K562 (cell line): Measurements from ENCODE around the gene GRIA3. TPM values are rescaled to one million over a fixed set of nuclear protein-coding genes. Genes with fewer than 3 reads are reported as not detected.

Experiments used
- ATAC-seq: fragments of 200-7000 bp; cut with Tn5 transposase; 3 replicates; pipeline ENCODE4 v1.9.1; 2020; ENCODE audit warnings: moderate library complexity
- BruUV-seq: library from RNA; stranded (reverse); fragments of 400-500 nt; replicated peaks from 2 replicates; lab custom pipeline; 2021; lab: Mats Ljungman, UMichigan
- CTCF ChIA-PET: fragments of 300-600 bp; formaldehyde crosslinking; extraction: SDS; loops from one replicate; lab custom pipeline; 2021; ENCODE audit warnings: low intra/inter-chr PET ratio; lab: Yijun Ruan, JAX
- POLR2A ChIA-PET: fragments of 300-600, 350-650 bp; sonication (Branson Sonifier 250); formaldehyde crosslinking; extraction: SDS; loops from one replicate; lab custom pipeline; 2021; ENCODE audit warnings: antibody characterized with exemption, inconsistent platforms; lab: Yijun Ruan, JAX
- DNase-seq, 4 experiments: peaks; one replicate each; pipeline versions ENCODE4 v3.0.0 to v3.0.0-alpha.2; 2011 to 2018; ENCODE audit warnings: low spot score in 3 of 4, mixed read lengths in 3 of 4; ENCODE audit errors: extremely low read depth in 1 of 4
- FAIRE-seq: peaks from 2 replicates; lab custom pipeline; 2011; peaks lifted over from hg19 to GRCh38; lab: Jason Lieb, UNC
- H2AFZ ChIP-seq: 2 replicates; pipeline ENCODE4 v1.6.0; 2011; ENCODE audit warnings: low read depth, low read length, control low read depth, inconsistent platforms
- H3K27ac ChIP-seq: fragments of 200-600 bp; 3 replicates; pipeline ENCODE4 v1.8.0; 2011; ENCODE audit warnings: low read depth, mild to moderate bottlenecking, control low read depth, inconsistent platforms, low read length, moderate library complexity, mixed read lengths; ENCODE audit errors: extremely low read depth
- H3K27me3 ChIP-seq, 2 experiments: fragments of 300-600 bp in 1 of 2; 2 replicates in 1 of 2; 3 replicates in 1 of 2; pipeline versions ENCODE4 v1.6.0 to v1.8.0; 2011; ENCODE audit warnings: inconsistent platforms in 2 of 2, low read length in 2 of 2, mild to moderate bottlenecking in 1 of 2, mixed read lengths in 1 of 2, moderate library complexity in 1 of 2; ENCODE audit not compliant: control insufficient read depth in 2 of 2, insufficient read depth in 2 of 2
- H3K36me3 ChIP-seq: fragments of 300-600 bp; 3 replicates; pipeline ENCODE4 v1.8.0; 2011; ENCODE audit warnings: mild to moderate bottlenecking, low read length, inconsistent platforms; ENCODE audit not compliant: control insufficient read depth, insufficient read depth
- H3K4me1 ChIP-seq, 2 experiments: fragments of 200-600 bp in 1 of 2; replicated peaks in 1 of 2; 2 replicates in 1 of 2; 3 replicates in 1 of 2; pipeline versions ENCODE4 v1.5.1 to v1.8.0; 2011; ENCODE audit warnings: inconsistent platforms in 2 of 2, low read length in 2 of 2, mild to moderate bottlenecking in 1 of 2, mixed read lengths in 1 of 2, moderate library complexity in 1 of 2; ENCODE audit not compliant: control insufficient read depth in 2 of 2, insufficient read depth in 2 of 2
- H3K4me2 ChIP-seq: 2 replicates; pipeline ENCODE4 v1.6.1; 2011; ENCODE audit warnings: low read length, control low read depth, inconsistent platforms, mixed read lengths; ENCODE audit not compliant: insufficient read depth
- H3K4me3 ChIP-seq: fragments of 200-600 bp; sonication (generic), shearing (Covaris generic); 2 replicates; pipeline ENCODE4 v1.5.1; 2016; ENCODE audit warnings: control low read depth, inconsistent platforms
- H3K79me2 ChIP-seq: fragments of 200-600 bp; 3 replicates; pipeline ENCODE4 v1.8.0; 2011; ENCODE audit warnings: low read length, inconsistent platforms; ENCODE audit not compliant: control insufficient read depth, insufficient read depth
- H3K9ac ChIP-seq, 2 experiments: 2 replicates each; pipeline versions ENCODE4 v1.6.0 to v1.6.1; 2011; ENCODE audit warnings: low read depth in 2 of 2, low read length in 2 of 2, control low read depth in 1 of 2, inconsistent platforms in 1 of 2, mild to moderate bottlenecking in 1 of 2, mixed read lengths in 1 of 2; ENCODE audit not compliant: insufficient read depth in 1 of 2
- H3K9me1 ChIP-seq: one replicate; pipeline ENCODE4 v1.6.0; 2011; ENCODE audit warnings: inconsistent platforms, mild to moderate bottlenecking, low read length, moderate library complexity; ENCODE audit not compliant: control insufficient read depth, insufficient read depth
- H3K9me3 ChIP-seq: replicated peaks from 2 replicates; pipeline ENCODE4 v1.5.1; 2011; ENCODE audit warnings: low read depth, low read length, inconsistent platforms; ENCODE audit not compliant: control insufficient read depth, insufficient read depth
- H4K20me1 ChIP-seq: replicated peaks from 2 replicates; pipeline ENCODE4 v1.6.1; 2011; ENCODE audit warnings: low read length, inconsistent platforms, mixed read lengths; ENCODE audit not compliant: control insufficient read depth, insufficient read depth
- CXXC5 ChIP-seq: fragments of 250-450 bp; sonication (Bioruptor Pico); IDR thresholded peaks from 2 replicates; pipeline ENCODE4 v1.8.0; 2022; ENCODE audit warnings: inconsistent platforms, mild to moderate bottlenecking, moderate library complexity
- ELF1 ChIP-seq: fragments of 200-800 bp; sonication (Bioruptor generic); IDR thresholded peaks from 2 replicates; pipeline ENCODE4 v1.6.1; 2016; ENCODE audit warnings: missing genetic modification characterization, missing compliant biosample characterization
- SMARCA4 ChIP-seq: fragments of 450-650 bp; IDR thresholded peaks from 2 replicates; pipeline ENCODE4 v1.6.1; 2016
- SP1 ChIP-seq: sonication (generic); formaldehyde crosslinking; IDR thresholded peaks from 2 replicates; pipeline ENCODE4 v1.8.1; 2022; ENCODE audit warnings: mild to moderate bottlenecking, missing genetic modification reagents
- TBP ChIP-seq: optimal IDR thresholded peaks from 2 replicates; pipeline ENCODE3; 2011; ENCODE audit warnings: low read depth, low read length, improper control_type of control experiment
- ZBTB34 ChIP-seq: fragments of 250-450 bp; sonication (Bioruptor Pico); IDR thresholded peaks from 2 replicates; pipeline ENCODE4 v1.8.0; 2021; ENCODE audit warnings: mild to moderate bottlenecking, moderate library complexity
- ZFP30 ChIP-seq: fragments of 250-450 bp; sonication (Bioruptor Pico); IDR thresholded peaks from 2 replicates; pipeline ENCODE4 v1.8.0; 2022; ENCODE audit warnings: moderate library complexity, mild to moderate bottlenecking, inconsistent platforms, borderline replicate concordance
- WGBS: fragments of 100-300 bp; shearing (Covaris generic); methylation state at CpG from one replicate; pipeline ENCODE4 v1.1.6; 2016; ENCODE audit warnings: low coverage, mixed read lengths; ENCODE audit not compliant: insufficient coverage; ENCODE audit errors: missing lambda C conversion rate; 5-methylcytosine and 5-hydroxymethylcytosine counted together
- in situ Hi-C: fragments of 300-500 bp; cut with MboI; formaldehyde crosslinking; loops from 4 replicates; pipeline ENCODE4 v1.15.0; 2018; ENCODE audit warnings: inconsistent platforms, mixed read lengths
- intact Hi-C: fragments of 100-400 bp; cut with micrococcal nuclease; formaldehyde crosslinking; loops from 2 replicates; pipeline ENCODE4 v1.14.2; 2022
- polyA plus RNA-seq, 8 experiments: library from polyadenylated mRNA; depleted of rRNA in 4 of 8; stranded (reverse) in 5 of 8; unstranded in 3 of 8; fragments of >200 nt; fragmentation: Nextera tagmentation in 2 of 8; fragmentation: Illumina TruSeq in 1 of 8; extraction: Ambion mirVana in 2 of 8; extraction: Trizol in 1 of 8; gene quantifications; 2 replicates each; pipeline versions ENCODE4 v1.2.1 to v1.2.3, GENCODE V29; 2011 to 2014; ENCODE audit warnings: inconsistent platforms in 1 of 8, missing spikeins in 1 of 8
- total RNA-seq, 7 experiments: library from RNA; depleted of rRNA in 6 of 7; stranded (reverse); fragments of >200 nt in 6 of 7; fragmentation: Illumina TruSeq in 2 of 7; extraction: Trizol in 2 of 7; gene quantifications; 2 replicates each; pipeline versions ENCODE4 v1.2.1 to v1.2.3, GENCODE V29; 2011 to 2021; ENCODE audit warnings: low replicate concordance in 1 of 7

GRIA3 gene
- total and polyA plus RNA-seq, 9 of the 15 experiments (the other 6 are each of a cell fraction or from before 2014, with no cell fraction given) = 0.10 TPM; not detected in 8

GRCh38 chrX:123513585-123514278, 329.7 kb downstream of the GRIA3 start:
- BruUV-seq = TSS peak; percentile 60
- ATAC-seq (peak; percentile 66), DNase-seq (peak in 2 of 4 experiments; percentile 5 to 11), FAIRE-seq (peak; percentile 58)
- in situ Hi-C loops = no loop called here
- ChIA-PET CTCF (no interaction called here), POLR2A (interaction anchor here (0.6 to 0.7 kb wide), 2 partner anchors 27 to 320 kb away, joined by 3 to 4 read pairs; no protein-coding TSS in a partner anchor)
- Histone ChIP-seq H3K9me3 (no peaks in the 10 kb centered on the region), H3K4me3 (peak overlapping the region; percentile 42), H4K20me1 (no peaks in the 10 kb centered on the region), H3K27ac (peak overlapping the region; percentile 20; the same call in 2 of the 3 replicates), H3K9me1 (no peaks in the 10 kb centered on the region), H3K4me1 (peaks cover 0 to 2% of the 10 kb centered on the region in 2 experiments; a peak in 1 of 5 replicates), H3K9ac (peak overlapping the region; percentile 69 to 88), H3K36me3 (no peaks in the 10 kb centered on the region), H2AFZ (peak overlapping the region; percentile 95), H3K79me2 (no peaks in the 10 kb centered on the region), H3K4me2 (peak overlapping the region; percentile 81), H3K27me3 (no peaks in the 10 kb centered on the region)
- 4% methylated on average over 6 of the region's 6 CpGs for WGBS
- TF ChIP-seq TBP = no peak
- no peak for TF ChIP-seq ZBTB34 (CRISPR knock-in tag)
- TF ChIP-seq ELF1 (tag) = peak; percentile 2; the same call in 1 of the 2 replicates
- TF ChIP-seq SP1 = no peak
- TF ChIP-seq ZFP30 (CRISPR knock-in tag) = no peak
- TF ChIP-seq CXXC5 (CRISPR knock-in tag) = no peak
- peak; percentile 27; the same call in 1 of the 2 replicates for TF ChIP-seq SMARCA4
- intact Hi-C loops = loop anchor here (1.0 kb wide), 1 partner anchor 63 kb away; no protein-coding TSS in a partner anchor
